Glomerular visceral epithelial cell (primary cell): ENCODE measurements around the gene CYSTM1.
"Not testable (repeated sequence)": the region's sequence is repeated elsewhere in the genome, so short reads cannot be mapped to it uniquely, and the experiment has no call there.

Source experiments
- DNase-seq: peaks from one replicate; pipeline ENCODE4 v3.0.0-alpha.2; 2016; ENCODE audit errors: extremely low spot score

Gene CYSTM1

GRCh38 chr5:140178086-140178410, 3.1 kb downstream of the CYSTM1 start:
- no peak for DNase-seq

GRCh38 chr5:140178482-140179116, 3.6 kb downstream of the CYSTM1 start:
- DNase-seq, result no peak

GRCh38 chr5:140181002-140181483, 6.1 kb downstream of the CYSTM1 start:
- DNase-seq, result no peak

- no peak for DNase-seq
Observed at GRCh38 chr5:140181525-140181924, 6.5 kb downstream of the CYSTM1 start.

- DNase-seq, result no peak
Observed at GRCh38 chr5:140182075-140182711, 7.2 kb downstream of the CYSTM1 start.

GRCh38 chr5:140182803-140183367, 7.9 kb downstream of the CYSTM1 start:
- DNase-seq, result peak; percentile 29

- DNase-seq, result no peak
Observed at GRCh38 chr5:140185409-140185808, 10.4 kb downstream of the CYSTM1 start.

GRCh38 chr5:140186267-140186671, 11.3 kb downstream of the CYSTM1 start:
- no peak for DNase-seq

GRCh38 chr5:140189253-140189652, 14.3 kb downstream of the CYSTM1 start:
- DNase-seq, result no peak

- peak; percentile 67 for DNase-seq
Observed at GRCh38 chr5:140189977-140190871, 15.2 kb downstream of the CYSTM1 start.

GRCh38 chr5:140190872-140191218, 15.9 kb downstream of the CYSTM1 start:
- no peak for DNase-seq

GRCh38 chr5:140192715-140193430, 17.9 kb downstream of the CYSTM1 start:
- no peak for DNase-seq

- no peak for DNase-seq
Observed at GRCh38 chr5:140194662-140195061, 19.7 kb downstream of the CYSTM1 start.

GRCh38 chr5:140196115-140196814, 21.3 kb downstream of the CYSTM1 start:
- no peak for DNase-seq

GRCh38 chr5:140197023-140197422, 22.0 kb downstream of the CYSTM1 start:
- no peak for DNase-seq

- not testable (repeated sequence) for DNase-seq
Observed at GRCh38 chr5:140198915-140199314, 23.9 kb downstream of the CYSTM1 start.

- no peak for DNase-seq
Observed at GRCh38 chr5:140202078-140202477, 27.1 kb downstream of the CYSTM1 start.

- no peak for DNase-seq
Observed at GRCh38 chr5:140202610-140203009, 27.6 kb downstream of the CYSTM1 start.

- no peak for DNase-seq
Observed at GRCh38 chr5:140205216-140205615, 30.2 kb downstream of the CYSTM1 start.

- DNase-seq, result no peak
Observed at GRCh38 chr5:140205952-140206351, 31.0 kb downstream of the CYSTM1 start.
